Activated CD4-positive, alpha-beta memory T cell treated with anti-CD3 and anti-CD28 coated beads for 36 hours (primary cell): ENCODE data around the gene USP21. TPM values are rescaled to one million over a fixed set of nuclear protein-coding genes. Genes with fewer than 3 reads are reported as not detected.
A peak's percentile ranks its signal among the peaks of the same experiment; 100 is the strongest.

Experiments used
- CTCF ChIA-PET: fragments of 350-600 bp; sonication (Branson Sonifier 250); formaldehyde crosslinking; loops from one replicate; lab custom pipeline; 2021; ENCODE audit warnings: antibody characterized with exemption, inconsistent platforms; lab: Charles Lee
- POLR2A ChIA-PET: fragments of 350-600 bp; sonication (Branson Sonifier 250); formaldehyde crosslinking; loops from one replicate; lab custom pipeline; 2021; ENCODE audit warnings: antibody characterized with exemption; lab: Charles Lee
- DNase-seq: peaks from one replicate; pipeline ENCODE4 v3.0.0-alpha.2; 2020
- H3K27ac Mint-ChIP-seq: one replicate; pipeline ENCODE4 v1.8.0; 2021; ENCODE audit warnings: mixed read lengths
- H3K27me3 Mint-ChIP-seq: one replicate; pipeline ENCODE4 v1.8.0; 2021; ENCODE audit warnings: mixed read lengths
- H3K36me3 Mint-ChIP-seq: one replicate; pipeline ENCODE4 v1.8.0; 2021; ENCODE audit warnings: mixed read lengths
- H3K4me1 Mint-ChIP-seq: one replicate; pipeline ENCODE4 v1.8.0; 2021; ENCODE audit warnings: low read depth, mixed read lengths
- H3K4me3 Mint-ChIP-seq: one replicate; pipeline ENCODE4 v1.8.0; 2021; ENCODE audit warnings: mild to moderate bottlenecking, mixed read lengths
- H3K9me3 Mint-ChIP-seq: one replicate; pipeline ENCODE4 v1.8.0; 2021; ENCODE audit warnings: mixed read lengths
- intact Hi-C: fragments of 100-400 bp; cut with micrococcal nuclease; formaldehyde crosslinking; loops from one replicate; pipeline ENCODE4 v1.15.1; 2023
- total RNA-seq, 2 experiments: library from RNA; stranded (reverse); gene quantifications; one replicate each; pipeline ENCODE4 v1.2.3, GENCODE V29; 2021

The USP21 gene
- total RNA-seq, 2 experiments from 2014 or later, result 25.4 to 28.6 TPM

DNA sequence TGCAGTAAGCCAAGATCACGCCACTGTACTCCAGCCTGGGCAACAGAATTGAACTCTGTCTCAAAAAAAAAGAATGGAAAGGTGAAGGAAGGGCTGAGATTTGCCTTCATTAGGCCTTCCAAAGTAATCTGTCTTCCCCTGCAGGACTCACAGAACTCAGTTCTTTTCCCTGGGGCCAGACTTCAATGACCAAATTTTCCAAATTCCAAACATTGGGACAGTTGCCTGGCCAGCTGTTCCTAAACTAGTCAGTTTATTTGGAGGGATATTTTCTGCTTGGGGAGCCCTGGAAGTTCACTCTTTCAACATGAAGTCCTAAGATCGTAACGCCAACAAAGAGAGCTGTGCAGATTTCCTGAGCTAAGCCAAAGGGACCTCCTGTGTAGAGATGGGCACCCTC, 21.4 kb upstream of the USP21 start:
- Mint-ChIP-seq H3K4me1 (peaks cover 3% of the 10 kb centered on the region), H3K27me3 (no peaks in the 10 kb centered on the region), H3K9me3 (no peaks in the 10 kb centered on the region), H3K27ac (no peak overlapping the region), H3K4me3 (no peak overlapping the region), H3K36me3 (peaks cover 4% of the 10 kb centered on the region)
- DNase-seq, result no peak
- ChIA-PET POLR2A (no interaction called here), CTCF (interaction anchor here (0.7 to 2.9 kb wide), 8 partner anchors 10 to 147 kb away, joined by 3 to 12 read pairs (median 4); partner anchors contain the start of gene PPOX)
- intact Hi-C loops, result no loop called here

DNA sequence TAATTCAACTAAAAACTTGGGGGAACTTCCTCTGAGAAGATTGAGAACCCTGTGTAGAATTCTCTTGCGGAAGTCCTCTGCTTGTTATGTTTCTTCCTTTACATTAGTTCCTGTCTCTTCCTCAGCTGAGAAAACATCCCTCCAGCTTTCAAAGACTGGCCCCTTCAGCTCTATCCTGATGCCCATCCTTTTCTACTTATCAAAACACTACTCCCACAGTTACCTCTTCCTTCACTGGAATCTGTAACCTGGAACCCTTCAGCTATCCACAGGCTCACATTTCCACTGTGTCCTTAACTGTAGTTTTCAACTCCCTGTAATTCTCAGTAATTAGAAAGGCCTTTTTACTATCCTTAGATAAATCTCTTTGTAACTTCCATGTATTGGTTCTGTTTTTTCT, 20.9 kb upstream of the USP21 start:
- H3K27me3 Mint-ChIP-seq, result no peaks in the 10 kb centered on the region
- peaks cover 4% of the 10 kb centered on the region for H3K36me3 Mint-ChIP-seq
- H3K4me3 Mint-ChIP-seq, result no peak overlapping the region
- ChIA-PET CTCF (interaction anchor here (0.7 to 2.9 kb wide), 9 partner anchors 10 to 185 kb away, joined by 3 to 12 read pairs (median 4); partner anchors contain the start of gene PPOX), POLR2A (no interaction called here)
- no peak for DNase-seq
- intact Hi-C loops, result no loop called here
- H3K27ac Mint-ChIP-seq, result no peak overlapping the region
- no peaks in the 10 kb centered on the region for H3K9me3 Mint-ChIP-seq
- H3K4me1 Mint-ChIP-seq, result peaks cover 3% of the 10 kb centered on the region

DNA sequence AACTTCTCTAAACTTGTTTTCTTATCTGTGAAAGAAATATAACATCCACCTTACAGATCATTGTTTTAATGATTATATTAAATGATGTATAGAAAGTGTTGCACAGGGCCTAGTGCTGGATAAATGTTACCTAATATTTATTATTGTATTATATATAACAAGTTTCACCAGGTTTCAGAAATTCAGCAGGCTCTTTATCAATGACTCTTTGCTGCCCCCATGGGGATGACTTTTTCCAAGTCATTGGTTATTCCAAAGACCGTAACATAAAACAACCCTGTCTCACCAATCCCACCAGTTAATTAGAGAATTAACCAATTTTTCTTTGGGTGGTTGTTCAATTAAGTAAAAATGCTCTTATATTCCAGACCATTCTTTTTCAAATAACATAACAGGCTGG, 19.5 kb upstream of the USP21 start:
- DNase-seq, result peak; percentile 40
- peaks cover 3% of the 10 kb centered on the region for H3K4me1 Mint-ChIP-seq
- H3K9me3 Mint-ChIP-seq, result no peaks in the 10 kb centered on the region
- H3K27ac Mint-ChIP-seq, result no peak overlapping the region
- POLR2A ChIA-PET, result no interaction called here
- H3K36me3 Mint-ChIP-seq, result peaks cover 4% of the 10 kb centered on the region
- no peak overlapping the region for H3K4me3 Mint-ChIP-seq
- CTCF ChIA-PET, result interaction anchor here (0.8 to 2.9 kb wide), 4 partner anchors 35 to 149 kb away, joined by 3 to 12 read pairs (median 4); partner anchors contain the start of gene TOMM40L
- intact Hi-C loops, result no loop called here
- H3K27me3 Mint-ChIP-seq, result no peaks in the 10 kb centered on the region

DNA sequence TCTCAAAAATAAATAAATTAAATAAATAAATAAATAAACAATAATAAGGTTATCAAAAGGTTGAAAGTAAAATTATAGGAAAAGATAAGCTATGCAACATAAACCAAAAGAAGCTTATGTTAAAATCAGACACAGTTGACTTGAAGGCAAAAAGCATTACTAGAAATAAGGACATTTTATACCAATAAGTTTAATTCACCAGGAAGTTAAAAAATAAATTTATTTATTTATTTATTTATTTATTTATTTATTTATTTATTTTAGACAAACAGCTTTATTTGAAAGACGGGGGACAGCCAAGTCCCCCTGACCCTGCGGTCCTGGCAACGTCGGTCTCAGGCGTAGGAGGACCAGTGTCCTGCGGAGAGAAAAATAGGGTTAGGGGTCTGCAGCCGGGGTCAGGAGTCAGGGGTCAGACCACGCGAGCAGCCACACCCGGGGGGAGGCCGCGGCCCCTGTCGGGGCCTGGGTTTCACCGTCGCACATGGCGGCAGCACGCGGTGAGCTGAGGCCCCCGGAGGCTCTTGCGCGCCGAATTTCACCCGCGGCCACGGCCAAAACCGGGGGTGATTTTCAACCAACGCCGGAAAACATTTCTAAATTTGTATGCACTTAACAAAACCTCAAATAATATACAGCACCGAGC, 18.4 kb upstream of the USP21 start:
- no peak overlapping the region for H3K4me3 Mint-ChIP-seq
- intact Hi-C loops, result no loop called here
- no peak for DNase-seq
- no peaks in the 10 kb centered on the region for H3K27me3 Mint-ChIP-seq
- POLR2A ChIA-PET, result interaction anchor here (0.8 to 1.3 kb wide), 2 partner anchors 25 to 71 kb away, joined by 3 to 4 read pairs; partner anchors contain the start of gene ARHGAP30
- H3K36me3 Mint-ChIP-seq, result no peaks in the 10 kb centered on the region
- H3K9me3 Mint-ChIP-seq, result no peaks in the 10 kb centered on the region
- CTCF ChIA-PET, result interaction anchor here (1.0 to 1.6 kb wide), 11 partner anchors 13 to 151 kb away, joined by 3 to 9 read pairs (median 4); partner anchors contain the start of genes PPOX and UFC1
- no peaks in the 10 kb centered on the region for H3K4me1 Mint-ChIP-seq
- no peak overlapping the region for H3K27ac Mint-ChIP-seq

DNA sequence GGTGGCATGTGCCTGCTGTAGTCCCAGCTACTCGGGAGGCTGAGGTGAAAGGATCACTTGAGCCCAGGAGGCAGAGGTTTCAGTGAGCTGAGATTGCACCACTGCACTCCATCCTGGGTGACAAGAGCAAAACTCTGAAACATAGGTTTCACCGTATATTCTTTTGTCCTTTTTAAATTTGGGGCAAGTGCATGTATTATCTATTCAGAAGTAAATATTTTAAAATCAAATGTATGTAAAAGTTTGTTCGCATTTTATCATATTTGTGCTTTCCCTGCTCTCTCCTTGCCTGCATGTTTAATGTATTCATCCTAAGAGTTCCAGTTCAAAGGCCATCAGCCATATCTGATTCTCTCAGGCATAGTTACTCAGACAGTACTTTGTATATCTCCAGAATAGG, 13.5 kb upstream of the USP21 start:
- H3K27me3 Mint-ChIP-seq, result no peaks in the 10 kb centered on the region
- no peak overlapping the region for H3K4me3 Mint-ChIP-seq
- H3K4me1 Mint-ChIP-seq, result no peaks in the 10 kb centered on the region
- CTCF ChIA-PET, result no interaction called here
- intact Hi-C loops, result no loop called here
- no peaks in the 10 kb centered on the region for H3K36me3 Mint-ChIP-seq
- DNase-seq, result no peak
- POLR2A ChIA-PET, result no interaction called here
- H3K9me3 Mint-ChIP-seq, result no peaks in the 10 kb centered on the region
- no peak overlapping the region for H3K27ac Mint-ChIP-seq

DNA sequence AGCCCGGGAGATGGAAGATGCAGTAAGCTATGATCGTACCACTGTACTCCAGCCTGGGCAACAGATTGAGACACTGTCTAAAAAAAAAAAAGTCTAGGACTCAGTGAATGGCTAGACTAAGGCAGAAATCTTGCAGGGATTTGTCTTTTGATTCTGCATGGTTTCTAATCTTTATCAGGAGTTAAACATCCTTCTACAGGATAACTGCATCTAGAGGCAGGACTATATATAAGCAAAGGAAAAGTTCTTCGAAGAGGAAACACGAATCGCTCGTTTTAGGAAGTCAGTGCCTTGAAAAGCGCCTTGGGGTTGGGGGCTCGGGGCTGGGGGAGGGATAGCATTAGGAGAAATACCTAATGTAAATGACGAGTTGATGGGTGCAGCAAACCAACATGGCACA, 6.1 kb upstream of the USP21 start:
- H3K27me3 Mint-ChIP-seq, result no peaks in the 10 kb centered on the region
- DNase-seq, result no peak

DNA sequence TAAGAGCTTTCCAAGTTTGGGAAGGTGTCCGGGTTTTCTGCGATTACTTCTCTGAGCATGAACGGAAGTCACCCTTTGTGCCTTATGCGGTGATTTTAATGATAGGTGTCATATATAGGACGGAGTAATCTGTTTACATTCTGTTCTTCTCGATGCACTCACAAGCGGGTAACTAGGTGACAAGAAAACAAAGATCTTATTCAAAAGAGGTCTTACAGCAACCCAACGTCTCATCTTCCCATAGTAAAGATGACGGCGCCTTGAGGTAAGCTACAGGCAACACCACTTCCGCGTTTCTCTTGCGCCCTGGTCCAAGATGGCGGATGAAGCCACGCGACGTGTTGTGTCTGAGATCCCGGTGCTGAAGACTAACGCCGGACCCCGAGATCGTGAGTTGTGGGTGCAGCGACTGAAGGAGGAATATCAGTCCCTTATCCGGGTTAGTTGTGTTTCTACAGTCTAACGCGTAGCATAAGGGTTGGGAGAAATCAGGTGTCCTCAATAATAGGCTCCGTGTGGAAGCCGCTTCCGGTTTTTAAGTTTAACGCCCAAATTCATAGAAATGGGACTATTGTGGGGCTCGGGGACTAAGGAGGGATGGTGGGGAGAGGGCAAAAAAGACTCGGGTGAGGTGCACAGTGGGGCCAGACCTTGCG, 5.5 kb upstream of the USP21 start, which contains the start of gene UFC1:
UFC1 (plus strand) TSS at position 297 of the 656 bp plus-strand sequence; CDS start at position 317, 20 bp downstream.
- DNase-seq, result peak; percentile 88
- Mint-ChIP-seq H3K36me3 (peaks cover 18% of the 10 kb centered on the region), H3K4me3 (peak within 1 kb of the TSS; percentile 86), H3K4me1 (peaks cover 19% of the 10 kb centered on the region), H3K9me3 (no peaks in the 10 kb centered on the region), H3K27me3 (no peaks in the 10 kb centered on the region), H3K27ac (peak within 1 kb of the TSS; percentile 97)
- POLR2A ChIA-PET, result interaction anchor here (0.7 to 2.6 kb wide), 7 partner anchors 13 to 108 kb away, joined by 4 to 16 read pairs (median 5); partner anchors contain the start of genes B4GALT3, DEDD, PPOX and USF1
- intact Hi-C loops, result loop anchor here (1.0 kb wide), 2 partner anchors 22 to 36 kb away; partner anchors contain the start of genes DEDD, NIT1 and PFDN2
- CTCF ChIA-PET, result interaction anchor here (0.9 to 3.6 kb wide), 7 partner anchors 12 to 228 kb away, joined by 3 to 23 read pairs (median 4); partner anchors contain the start of genes B4GALT3, DEDD and PPOX

More for the DNA sequence above, 6.1 kb upstream of the USP21 start:
- H3K4me1 Mint-ChIP-seq, result peaks cover 13% of the 10 kb centered on the region
- ChIA-PET POLR2A (interaction anchor here (0.7 to 2.6 kb wide), 7 partner anchors 13 to 108 kb away, joined by 4 to 16 read pairs (median 5); partner anchors contain the start of genes B4GALT3, DEDD, PPOX and USF1), CTCF (interaction anchor here (0.9 to 3.6 kb wide), 7 partner anchors 12 to 228 kb away, joined by 3 to 23 read pairs (median 4); partner anchors contain the start of genes B4GALT3, DEDD and PPOX)
- intact Hi-C loops, result loop anchor here (1.0 kb wide), 2 partner anchors 21 to 35 kb away; partner anchors contain the start of genes DEDD, NIT1 and PFDN2
- H3K4me3 Mint-ChIP-seq, result peak overlapping the region; percentile 86
- H3K27ac Mint-ChIP-seq, result peak overlapping the region; percentile 97
- H3K9me3 Mint-ChIP-seq, result no peaks in the 10 kb centered on the region
- peaks cover 14% of the 10 kb centered on the region for H3K36me3 Mint-ChIP-seq

DNA sequence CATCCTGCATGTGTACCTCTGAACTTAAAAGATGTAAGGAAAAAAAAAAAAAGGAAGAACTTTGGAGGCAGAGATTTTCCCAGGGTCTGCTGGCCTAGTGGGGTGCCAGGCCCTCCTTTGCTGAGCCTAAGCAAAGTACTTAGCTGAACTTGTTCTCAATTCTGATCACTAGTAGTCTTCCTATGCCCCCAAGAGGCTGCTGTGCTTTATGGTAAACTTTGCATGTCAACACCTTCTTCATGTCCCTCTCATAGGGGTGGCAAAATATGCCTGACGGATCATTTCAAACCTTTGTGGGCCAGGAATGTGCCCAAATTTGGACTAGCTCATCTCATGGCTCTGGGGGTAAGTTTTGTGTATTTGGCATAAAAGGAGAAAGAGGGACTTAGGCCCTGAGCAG, 1.4 kb upstream of the USP21 start:
- Mint-ChIP-seq H3K4me1 (peaks cover 52% of the 10 kb centered on the region), H3K9me3 (no peaks in the 10 kb centered on the region), H3K27me3 (no peaks in the 10 kb centered on the region), H3K27ac (peak overlapping the region; percentile 47), H3K36me3 (peaks cover 31% of the 10 kb centered on the region), H3K4me3 (no peak overlapping the region)
- ChIA-PET CTCF (interaction anchor here (0.6 to 1.9 kb wide), 7 partner anchors 11 to 446 kb away, joined by 3 to 4 read pairs (median 3); partner anchors contain the start of genes CD48 and TOMM40L), POLR2A (interaction anchor here (0.6 to 3.8 kb wide), 4 partner anchors 8 to 142 kb away, joined by 3 to 25 read pairs (median 4); partner anchors contain the start of genes DEDD and PPOX)
- intact Hi-C loops, result no loop called here
- no peak for DNase-seq

DNA sequence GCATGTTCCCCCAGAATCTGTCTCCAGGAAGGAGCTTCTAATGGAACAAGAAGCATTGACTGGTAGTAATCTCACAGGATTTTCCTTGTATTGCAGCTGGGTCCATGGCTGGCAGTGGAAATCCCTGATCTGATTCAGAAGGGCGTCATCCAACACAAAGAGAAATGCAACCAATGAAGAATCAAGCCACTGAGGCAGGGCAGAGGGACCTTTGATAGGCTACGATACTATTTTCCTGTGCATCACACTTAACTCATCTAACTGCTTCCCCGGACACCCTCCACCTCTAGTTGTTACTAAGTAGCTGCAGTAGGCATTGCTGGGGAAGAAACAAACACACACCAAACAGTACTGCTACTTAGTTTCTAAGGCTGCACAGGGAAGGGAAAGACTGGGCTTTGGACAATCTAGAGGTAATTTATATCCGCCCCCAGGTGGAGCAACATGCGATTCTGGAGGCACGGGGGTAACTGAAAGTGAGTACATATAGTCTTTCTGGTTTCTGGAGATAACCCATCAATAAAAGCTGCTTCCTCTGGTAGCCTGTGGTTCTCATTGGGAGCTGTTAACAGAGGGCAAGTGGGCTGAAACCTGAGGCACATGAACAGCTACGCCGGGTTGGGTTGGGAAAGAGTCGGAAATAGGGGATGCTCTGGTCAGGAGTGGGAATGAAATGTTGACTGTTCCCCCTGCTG, 837 bp upstream of the USP21 start:
- peaks cover 55% of the 10 kb centered on the region for H3K4me1 Mint-ChIP-seq

DNA sequence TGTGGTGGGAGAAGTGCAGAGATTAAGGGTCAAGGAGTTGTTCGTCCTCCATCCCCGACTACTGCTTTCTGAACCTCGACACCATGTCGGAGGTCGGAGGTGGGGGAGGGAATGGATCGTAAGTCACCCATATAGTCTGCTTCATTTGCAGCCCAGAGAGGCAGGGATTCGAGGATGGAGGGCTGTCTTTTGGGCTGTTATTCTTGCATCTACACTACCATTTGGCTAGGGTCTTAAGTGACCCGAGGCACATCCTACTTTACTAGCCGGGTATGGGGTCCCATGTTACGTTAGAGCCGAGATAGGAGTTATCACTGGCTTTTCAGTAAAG, 578 bp downstream of the USP21 start:
- Mint-ChIP-seq H3K36me3 (peaks cover 34% of the 10 kb centered on the region), H3K27me3 (no peaks in the 10 kb centered on the region), H3K27ac (peak overlapping the region; percentile 81), H3K4me3 (peak overlapping the region; percentile 78), H3K9me3 (no peaks in the 10 kb centered on the region), H3K4me1 (peaks cover 55% of the 10 kb centered on the region)
- DNase-seq, result no peak
- ChIA-PET POLR2A (no interaction called here), CTCF (no interaction called here)
- intact Hi-C loops, result no loop called here

More for the DNA sequence above, 837 bp upstream of the USP21 start:
- Mint-ChIP-seq H3K9me3 (no peaks in the 10 kb centered on the region), H3K36me3 (peaks cover 31% of the 10 kb centered on the region), H3K4me3 (peak overlapping the region; percentile 78), H3K27ac (peak overlapping the region; percentile 81), H3K27me3 (no peaks in the 10 kb centered on the region)
- intact Hi-C loops, result no loop called here
- DNase-seq, result no peak
- ChIA-PET POLR2A (interaction anchor here (0.9 to 1.3 kb wide), 3 partner anchors 26 to 41 kb away, joined by 3 to 4 read pairs (median 3); partner anchors contain the start of gene DEDD), CTCF (interaction anchor here (0.6 to 1.9 kb wide), 4 partner anchors 11 to 447 kb away, joined by 3 to 4 read pairs (median 3); partner anchors contain the start of gene CD48)

DNA sequence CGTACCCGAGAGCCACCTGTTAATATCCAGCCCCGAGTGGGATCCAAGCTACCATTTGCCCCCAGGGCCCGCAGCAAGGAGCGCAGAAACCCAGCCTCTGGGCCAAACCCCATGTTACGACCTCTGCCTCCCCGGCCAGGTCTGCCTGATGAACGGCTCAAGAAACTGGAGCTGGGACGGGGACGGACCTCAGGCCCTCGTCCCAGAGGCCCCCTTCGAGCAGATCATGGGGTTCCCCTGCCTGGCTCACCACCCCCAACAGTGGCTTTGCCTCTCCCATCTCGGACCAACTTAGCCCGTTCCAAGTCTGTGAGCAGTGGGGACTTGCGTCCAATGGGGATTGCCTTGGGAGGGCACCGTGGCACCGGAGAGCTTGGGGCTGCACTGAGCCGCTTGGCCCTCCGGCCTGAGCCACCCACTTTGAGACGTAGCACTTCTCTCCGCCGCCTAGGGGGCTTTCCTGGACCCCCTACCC, 1.4 kb downstream of the USP21 start:
- no peak for DNase-seq
- Mint-ChIP-seq H3K9me3 (no peaks in the 10 kb centered on the region), H3K27me3 (no peaks in the 10 kb centered on the region), H3K27ac (no peak overlapping the region), H3K4me1 (peaks cover 54% of the 10 kb centered on the region), H3K4me3 (peak overlapping the region; percentile 78), H3K36me3 (peaks cover 34% of the 10 kb centered on the region)
- ChIA-PET POLR2A (interaction anchor here (1.6 kb wide), 1 partner anchor 16 kb away, joined by 5 read pairs; no protein-coding TSS in a partner anchor), CTCF (no interaction called here)
- intact Hi-C loops, result no loop called here
